PFSK-1 (cell line): ENCODE results near the gene KCTD16.

ENCODE experiments used
- POLR2AphosphoS5 ChIP-seq: IDR thresholded peaks from 2 replicates; pipeline ENCODE4 v1.6.1; 2012; ENCODE audit warnings: low read depth, mild to moderate bottlenecking, control low read depth, low read length, moderate library complexity
- REST ChIP-seq, 2 experiments: IDR thresholded peaks; 2 replicates each; pipeline versions ENCODE4 v1.6.1 to v1.8.0; 2011 to 2012; ENCODE audit warnings: low read depth in 2 of 2, low read length in 2 of 2, control low read depth in 1 of 2, inconsistent platforms in 1 of 2, mild to moderate bottlenecking in 1 of 2, moderate library complexity in 1 of 2; ENCODE audit not compliant: insufficient read depth in 1 of 2
- SIN3A ChIP-seq: IDR thresholded peaks from 2 replicates; pipeline ENCODE4 v1.6.1; 2012; ENCODE audit warnings: mild to moderate bottlenecking, low read length, moderate library complexity, borderline replicate concordance; ENCODE audit not compliant: insufficient read depth
- TAF1 ChIP-seq: IDR thresholded peaks from 2 replicates; pipeline ENCODE4 v1.6.1; 2012; ENCODE audit warnings: low read length, control low read depth, borderline replicate concordance; ENCODE audit not compliant: insufficient read depth

GRCh38 chr5:144203750-144204596, 33.3 kb downstream of the KCTD16 start:
- no peak for TF ChIP-seq TAF1
- TF ChIP-seq REST (IDR thresholded peaks at IDR 0.05; ENCODE audit: insufficient read depth in 1 of 2, low read depth in 2 of 2, low read length in 2 of 2): peak in 1 of 2 experiments; percentile 43; a peak in 1 of 4 replicates
- TF ChIP-seq SIN3A: no peak
- no peak for TF ChIP-seq POLR2AphosphoS5
